ENCODE measurements around the gene MGAT5B.
"Not testable (repeated sequence)": the region's sequence is repeated elsewhere in the genome, so short reads cannot be mapped to it uniquely, and the experiment has no call there.

Gene MGAT5B

GRCh38 chr17:76949913-76950695 is 81.9 kb downstream of the MGAT5B start:
- no peak for DNase-seq (ENCODE audit: low read depth, low spot score)

DNA sequence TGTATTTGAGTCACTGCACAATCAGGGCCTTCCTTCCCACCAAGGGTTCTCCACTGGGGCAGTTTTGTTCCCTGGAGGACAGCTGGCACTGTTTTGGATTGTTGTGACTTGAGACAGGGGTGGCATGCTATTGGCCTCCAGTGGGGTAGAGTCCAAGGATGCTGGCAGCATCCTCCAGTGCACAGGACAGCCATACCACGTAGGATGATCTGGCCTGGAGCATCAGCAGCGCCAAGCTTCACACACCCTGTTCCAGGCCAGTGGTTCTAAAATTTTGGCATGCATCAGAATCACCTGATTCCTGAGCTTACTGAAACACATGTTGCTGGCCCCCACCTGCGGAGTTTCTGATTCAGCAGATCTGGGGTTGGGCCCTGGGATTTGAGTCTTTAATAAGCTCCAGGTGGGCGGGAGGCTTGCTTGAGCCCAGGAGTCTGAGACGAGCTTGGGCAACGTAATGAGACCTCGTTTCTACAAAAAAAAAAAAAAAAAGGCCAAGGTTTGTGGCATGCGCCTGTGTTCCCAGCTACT is 83.2 kb downstream of the MGAT5B start:
- no peak for DNase-seq (ENCODE audit: low read depth, low spot score)

- DNase-seq (ENCODE audit: low read depth, low spot score) = no peak
Observed at GRCh38 chr17:76952402-76952801, 84.2 kb downstream of the MGAT5B start.

DNA sequence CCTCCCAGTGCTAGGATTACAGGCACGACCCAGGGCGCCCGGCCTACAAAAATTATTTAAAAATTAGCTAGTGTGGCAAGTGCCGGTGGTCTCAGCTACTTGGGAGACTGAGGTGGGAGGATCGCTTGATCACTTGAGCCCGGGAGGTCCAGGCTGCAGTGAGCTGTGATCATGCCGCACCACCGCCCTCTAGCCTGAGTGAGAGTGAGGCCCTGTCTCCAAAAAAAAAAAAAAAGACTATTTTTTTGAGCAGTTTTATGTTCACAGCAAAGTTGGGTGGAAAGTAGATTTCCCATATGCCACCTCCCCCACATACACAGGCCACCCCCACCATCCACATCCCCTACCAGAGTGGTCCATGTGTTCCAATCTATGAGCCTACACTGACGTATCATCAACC is 84.9 kb downstream of the MGAT5B start:
- DNase-seq (ENCODE audit: low read depth, low spot score) = no peak

DNA sequence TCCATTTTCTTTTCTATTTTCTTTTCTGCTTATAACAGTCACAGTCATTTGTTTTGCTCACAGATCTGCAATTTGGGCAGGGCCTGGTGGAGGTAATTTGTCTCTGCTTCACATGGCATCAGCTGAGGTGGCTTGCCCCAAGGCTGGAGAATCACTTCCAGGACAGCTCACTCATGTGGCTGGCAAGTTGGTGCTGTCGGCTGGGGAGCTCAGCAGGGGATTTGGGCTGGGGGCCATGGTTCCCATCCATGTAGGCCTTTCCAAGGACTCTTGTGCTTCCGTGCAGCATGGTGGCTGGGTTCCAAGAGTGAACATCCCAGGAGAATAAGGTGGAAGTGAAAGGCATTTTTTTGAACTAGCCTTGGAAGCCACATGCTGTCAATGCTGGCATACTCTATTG is 85.7 kb downstream of the MGAT5B start:
- DNase-seq (ENCODE audit: low read depth, low spot score) = no peak

GRCh38 chr17:76955191-76955590 is 87.0 kb downstream of the MGAT5B start:
- no peak for DNase-seq (ENCODE audit: low read depth, low spot score)

GRCh38 chr17:76956846-76957540 is 88.8 kb downstream of the MGAT5B start:
- DNase-seq (ENCODE audit: low read depth, low spot score) = no peak

DNA sequence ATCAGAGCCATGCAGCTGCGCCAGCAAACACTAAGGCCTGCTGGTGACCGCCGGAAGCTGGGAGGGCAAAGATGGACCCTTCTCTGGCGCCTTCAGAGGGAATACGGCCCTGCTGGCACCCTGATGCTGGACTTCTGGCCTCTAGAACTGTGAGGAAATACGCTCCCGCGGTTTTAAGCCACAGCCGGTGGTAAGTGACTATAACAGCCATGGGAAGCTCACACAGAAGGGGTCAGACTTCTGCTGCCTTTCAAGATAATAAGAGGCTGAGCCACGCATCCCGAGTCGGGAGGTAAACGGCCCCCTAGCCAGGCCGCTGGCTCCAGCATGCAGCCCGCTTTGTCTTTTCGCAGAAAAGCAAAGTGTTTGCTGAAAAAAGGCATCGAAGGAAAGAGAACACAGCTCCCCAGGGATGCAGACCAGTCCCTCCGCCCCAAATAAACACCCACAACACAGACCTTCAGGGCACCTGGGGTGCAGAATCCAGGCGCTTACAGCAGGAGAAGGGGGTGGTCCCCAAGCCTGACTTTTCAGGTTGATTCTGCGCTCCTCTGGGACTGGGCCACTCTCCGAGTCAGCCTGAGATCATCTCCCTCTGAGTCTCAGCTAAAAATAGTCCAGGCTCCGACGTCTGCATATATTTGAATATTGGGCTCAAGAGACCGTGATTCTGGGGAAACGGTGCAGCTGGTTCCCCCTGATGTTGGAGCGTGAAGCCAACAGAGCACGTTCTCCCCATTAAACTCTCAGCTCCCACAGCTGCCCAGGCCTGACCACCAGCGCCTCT is 89.7 kb downstream of the MGAT5B start:
- no peak for DNase-seq (ENCODE audit: low read depth, low spot score)

DNA sequence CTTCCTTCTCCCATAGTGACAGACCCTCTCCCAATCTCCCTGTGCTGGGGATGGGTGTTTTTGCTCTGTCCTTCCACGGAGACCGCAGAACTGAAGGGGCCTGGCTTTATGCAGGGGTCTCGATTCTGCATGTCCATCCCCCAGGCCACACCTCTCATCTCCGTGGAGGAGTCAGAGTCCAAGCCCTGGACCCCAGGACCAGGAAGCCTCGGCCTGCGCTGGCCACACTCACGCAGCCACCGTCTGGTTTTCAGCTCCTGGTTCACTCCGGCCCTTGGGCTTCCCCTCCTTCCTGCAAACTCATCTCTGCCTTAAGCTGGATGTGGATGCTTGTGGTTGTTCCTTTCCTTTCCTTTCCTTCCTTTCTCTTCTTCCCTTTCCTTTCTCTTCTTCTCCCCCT is 90.8 kb downstream of the MGAT5B start:
- DNase-seq (ENCODE audit: low read depth, low spot score) = no peak

DNA sequence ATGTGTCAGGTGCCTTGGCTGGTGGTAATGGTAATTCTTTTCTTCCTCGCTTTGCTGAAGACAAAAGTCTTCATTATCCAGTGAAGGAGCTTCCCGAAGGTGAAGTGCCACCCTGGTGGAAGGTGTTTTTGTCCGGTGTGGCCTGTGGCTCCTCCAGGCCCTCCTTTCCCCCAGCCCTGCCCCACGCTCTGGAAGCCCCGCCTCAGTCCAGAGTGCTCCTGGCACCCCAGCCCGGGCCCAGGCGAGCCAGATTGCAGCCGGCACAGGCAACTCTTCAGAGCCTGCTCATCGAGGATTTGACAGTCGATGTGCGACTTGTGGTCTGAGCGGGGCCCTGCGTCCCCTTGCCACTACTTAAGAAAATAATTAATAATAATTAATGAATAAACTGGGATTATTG is 93.7 kb downstream of the MGAT5B start:
- no peak for DNase-seq (ENCODE audit: low read depth, low spot score)

GRCh38 chr17:76962858-76963257 is 94.7 kb downstream of the MGAT5B start:
- DNase-seq (ENCODE audit: low read depth, low spot score) = no peak

GRCh38 chr17:76966016-76966415 is 97.8 kb downstream of the MGAT5B start:
- DNase-seq (ENCODE audit: low read depth, low spot score) = no peak

DNA sequence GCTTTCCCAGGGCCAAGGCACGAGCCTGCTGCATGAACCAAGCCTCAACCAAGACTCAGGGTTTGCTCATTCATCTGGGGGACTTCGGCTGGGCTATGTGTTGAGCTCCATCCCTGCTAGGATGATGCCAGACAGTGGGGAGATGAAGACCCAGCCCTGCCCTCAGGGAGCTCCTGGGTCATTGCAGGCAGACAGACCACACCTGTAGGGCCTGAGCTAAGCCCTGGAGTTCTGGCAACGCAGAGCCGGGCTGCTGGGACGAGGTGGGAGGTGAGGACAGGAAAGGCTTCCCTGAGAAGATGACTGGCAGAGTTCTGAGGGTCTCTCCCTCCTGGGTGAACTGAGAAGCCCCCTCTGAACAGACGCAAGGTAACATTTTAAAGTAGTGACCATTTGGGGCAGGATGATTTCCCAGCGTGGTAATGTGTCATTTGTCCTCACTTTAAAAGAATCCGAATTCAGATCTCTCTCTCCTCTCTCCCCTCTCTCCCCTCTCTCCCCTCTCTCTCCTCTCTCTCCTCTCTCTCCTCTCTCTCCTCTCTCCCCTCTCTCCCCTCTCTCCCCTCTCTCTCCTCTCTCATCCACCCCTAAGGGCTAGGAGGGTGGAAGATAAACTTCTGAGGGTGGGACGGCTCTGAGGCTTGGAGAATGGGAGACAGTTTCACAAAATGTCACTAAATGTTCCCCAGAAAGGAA is 98.4 kb downstream of the MGAT5B start:
- DNase-seq (ENCODE audit: low read depth, low spot score) = peak; percentile 50

DNA sequence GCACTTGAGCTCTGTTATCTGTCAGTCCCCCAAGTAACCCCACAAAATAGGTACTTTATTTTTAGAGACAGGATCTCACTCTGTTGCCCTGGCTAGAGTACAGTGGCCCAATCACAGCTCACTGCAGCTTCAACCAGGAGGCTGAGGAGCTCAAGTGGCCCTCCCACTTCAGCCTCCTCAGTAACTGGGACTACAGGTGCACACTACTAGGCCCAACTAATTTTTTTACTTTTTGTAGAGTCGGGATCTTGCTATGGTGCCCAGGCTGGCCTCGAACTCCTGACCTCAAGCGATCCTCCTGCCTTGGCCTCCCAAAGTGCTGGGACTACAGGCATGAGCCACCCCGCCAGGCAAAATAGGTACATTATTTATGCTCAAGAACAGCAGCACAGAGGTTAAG is 99.6 kb downstream of the MGAT5B start:
- no peak for DNase-seq (ENCODE audit: low read depth, low spot score)

DNA sequence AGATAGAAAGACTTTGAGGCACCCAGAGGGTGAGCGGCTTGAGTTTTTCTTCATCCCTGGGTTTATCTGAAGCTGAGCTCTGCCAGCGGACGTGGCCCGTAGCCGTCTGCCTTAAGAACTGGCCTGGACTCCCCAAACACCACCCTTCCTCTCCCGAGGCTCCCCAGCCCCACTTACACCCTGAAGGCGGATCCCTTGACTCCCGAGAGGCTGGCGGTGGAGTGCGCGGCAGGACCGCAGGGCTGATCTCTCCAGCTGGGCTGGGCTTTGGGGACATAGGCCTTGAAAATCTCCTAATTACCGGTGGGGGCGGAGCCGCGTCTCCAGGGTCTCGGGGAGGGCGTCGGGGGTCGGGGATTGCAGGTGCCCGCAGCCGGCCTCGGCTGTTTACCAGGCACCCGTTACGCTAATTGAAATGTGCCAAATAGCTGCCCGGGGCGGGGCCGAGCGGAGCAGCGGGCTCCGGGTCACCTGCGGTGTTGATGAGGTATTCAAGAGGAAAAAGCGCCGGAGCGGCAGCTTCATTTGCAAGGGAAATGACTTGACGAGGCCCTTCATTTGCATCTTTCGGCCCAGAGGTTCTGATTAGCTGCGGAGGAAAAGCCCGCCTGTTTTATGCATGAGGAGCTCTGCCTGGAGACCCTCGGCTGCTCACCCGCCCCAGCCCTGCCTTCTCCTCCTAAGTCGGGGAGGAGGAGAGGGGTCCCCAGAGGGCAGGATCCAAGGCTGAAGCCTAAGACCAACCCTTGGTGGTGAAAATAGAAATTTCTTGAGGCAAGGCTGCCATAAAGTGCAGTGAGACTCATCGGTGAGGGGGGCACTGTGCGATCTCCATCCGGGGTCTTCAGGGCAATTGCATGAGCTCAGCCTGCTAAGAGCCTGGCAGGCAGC is 100.7 kb downstream of the MGAT5B start:
- peak; percentile 98 for DNase-seq (ENCODE audit: low read depth, low spot score)

GRCh38 chr17:76969598-76970172 is 101.5 kb downstream of the MGAT5B start:
- peak; percentile 39 for DNase-seq (ENCODE audit: low read depth, low spot score)

DNA sequence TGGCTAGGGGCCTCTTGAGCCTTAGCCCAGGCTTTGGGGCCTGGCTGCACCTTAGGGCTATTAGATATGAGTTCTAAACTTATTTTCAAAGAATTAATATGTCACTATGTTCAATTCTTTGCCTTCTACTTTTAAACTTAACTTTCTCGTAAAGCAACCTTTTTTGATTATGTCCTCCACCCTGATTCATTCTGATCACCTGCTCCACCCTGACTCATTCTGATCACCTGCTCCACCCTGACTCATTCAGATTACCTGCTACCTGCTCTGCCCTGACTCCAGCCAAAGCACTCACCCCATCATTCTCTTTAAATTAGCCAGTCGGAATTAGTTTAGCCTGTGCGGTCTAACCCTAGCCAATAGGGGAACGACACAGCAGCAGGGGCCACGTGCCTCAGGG is 102.0 kb downstream of the MGAT5B start:
- DNase-seq (ENCODE audit: low read depth, low spot score) = not testable (repeated sequence)

DNA sequence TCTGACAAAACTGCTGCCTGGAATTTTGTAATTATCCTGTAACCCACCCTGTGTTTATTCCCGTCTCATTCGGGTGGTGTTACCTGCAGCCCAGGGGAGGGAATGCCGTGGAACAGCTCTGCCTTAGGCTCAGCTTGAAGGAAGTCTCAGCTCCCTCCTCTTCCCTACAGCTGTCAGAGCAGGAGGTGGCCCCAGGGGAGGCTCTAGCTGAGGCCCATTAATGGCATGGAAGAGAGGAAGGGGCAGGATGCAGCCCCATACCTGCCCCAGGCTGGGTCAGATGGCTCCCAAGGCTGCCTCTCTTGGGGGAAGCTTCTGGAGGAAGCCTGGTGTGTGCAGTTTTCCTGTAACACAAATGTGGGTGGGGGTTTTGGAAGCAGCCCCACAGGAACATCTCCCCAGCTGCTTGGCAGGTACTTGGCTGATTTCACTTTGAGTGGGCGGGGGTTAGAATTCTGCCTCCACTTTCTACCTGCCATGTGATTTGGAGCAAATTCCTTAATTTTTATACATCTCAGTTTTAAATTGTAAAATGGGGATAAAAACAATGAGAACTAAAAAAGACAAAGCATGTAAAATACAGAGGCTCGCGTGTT is 103.9 kb downstream of the MGAT5B start:
- peak; percentile 66 for DNase-seq (ENCODE audit: low read depth, low spot score)

GRCh38 chr17:76973040-76973439 is 104.8 kb downstream of the MGAT5B start:
- DNase-seq (ENCODE audit: low read depth, low spot score) = no peak

DNA sequence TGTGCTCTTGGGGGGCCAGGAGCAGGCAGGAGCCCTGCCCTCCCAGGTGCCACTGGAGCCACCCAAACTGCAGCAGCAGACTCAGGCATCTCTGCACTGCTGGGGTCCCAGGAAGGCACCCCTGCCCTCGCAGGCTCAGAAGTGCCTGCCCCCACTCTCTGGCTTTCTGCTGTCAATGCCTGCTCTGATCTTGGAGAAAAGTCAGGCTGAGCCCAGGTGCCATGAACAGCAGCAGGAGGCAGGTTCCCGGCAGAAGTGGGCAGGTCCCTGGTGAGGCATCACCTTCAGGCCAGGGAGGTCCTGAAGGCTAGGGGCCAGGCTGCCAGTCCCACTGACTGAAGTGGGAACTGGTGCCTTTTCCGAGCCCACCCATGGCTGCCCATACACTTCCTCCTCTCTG is 106.5 kb downstream of the MGAT5B start:
- DNase-seq (ENCODE audit: low read depth, low spot score) = no peak
